Measurements from ENCODE around the gene TEX9. TPM values are rescaled to one million over a fixed set of nuclear protein-coding genes. Genes with fewer than 3 reads are reported as not detected.
A peak's percentile ranks its signal among the peaks of the same experiment; 100 is the strongest.

TEX9 gene
- total RNA-seq, 1 experiment from 2014 or later: 6.3 TPM

DNA sequence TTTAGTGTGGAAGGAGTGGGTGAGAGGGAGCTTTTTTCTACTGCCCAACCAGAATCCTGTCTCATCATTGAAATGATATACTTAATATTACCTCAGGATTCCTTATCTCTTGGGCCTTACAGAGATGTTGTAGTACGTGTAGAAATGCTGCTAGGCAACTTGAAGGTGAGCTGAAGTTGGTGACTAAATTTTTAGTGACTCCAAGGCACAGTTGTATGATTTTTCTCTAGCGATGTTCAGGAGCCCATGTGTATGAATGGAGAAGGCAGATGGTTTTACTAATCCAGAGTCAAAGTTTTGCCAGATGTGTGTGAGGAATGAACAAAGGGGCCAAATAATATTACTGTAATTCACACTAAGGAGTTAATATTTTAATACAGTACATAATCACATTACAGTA, 42.8 kb upstream of the TEX9 start:
- CTCF ChIA-PET: interaction anchor here (1.2 kb wide), 1 partner anchor 77 kb away, joined by 3 read pairs; no protein-coding TSS in a partner anchor
- TF ChIP-seq, protein P1, sequence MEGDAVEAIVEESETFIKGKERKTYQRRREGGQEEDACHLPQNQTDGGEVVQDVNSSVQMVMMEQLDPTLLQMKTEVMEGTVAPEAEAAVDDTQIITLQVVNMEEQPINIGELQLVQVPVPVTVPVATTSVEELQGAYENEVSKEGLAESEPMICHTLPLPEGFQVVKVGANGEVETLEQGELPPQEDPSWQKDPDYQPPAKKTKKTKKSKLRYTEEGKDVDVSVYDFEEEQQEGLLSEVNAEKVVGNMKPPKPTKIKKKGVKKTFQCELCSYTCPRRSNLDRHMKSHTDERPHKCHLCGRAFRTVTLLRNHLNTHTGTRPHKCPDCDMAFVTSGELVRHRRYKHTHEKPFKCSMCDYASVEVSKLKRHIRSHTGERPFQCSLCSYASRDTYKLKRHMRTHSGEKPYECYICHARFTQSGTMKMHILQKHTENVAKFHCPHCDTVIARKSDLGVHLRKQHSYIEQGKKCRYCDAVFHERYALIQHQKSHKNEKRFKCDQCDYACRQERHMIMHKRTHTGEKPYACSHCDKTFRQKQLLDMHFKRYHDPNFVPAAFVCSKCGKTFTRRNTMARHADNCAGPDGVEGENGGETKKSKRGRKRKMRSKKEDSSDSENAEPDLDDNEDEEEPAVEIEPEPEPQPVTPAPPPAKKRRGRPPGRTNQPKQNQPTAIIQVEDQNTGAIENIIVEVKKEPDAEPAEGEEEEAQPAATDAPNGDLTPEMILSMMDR (IDR thresholded peaks at IDR 0.05; ENCODE audit: unreplicated experiment): no peak
- Mint-ChIP-seq H3K4me3 (ENCODE audit: unreplicated experiment) (no peak overlapping the region), H3K9me3 (ENCODE audit: unreplicated experiment) (peaks cover 10% of the 10 kb centered on the region), H3K4me1 (ENCODE audit: insufficient read depth, unreplicated experiment) (peaks cover 33% of the 10 kb centered on the region), H3K36me3 (ENCODE audit: insufficient read depth, unreplicated experiment) (no peaks in the 10 kb centered on the region), H3K27ac (ENCODE audit: low read depth, unreplicated experiment) (no peak overlapping the region), H3K27me3 (ENCODE audit: insufficient read depth, unreplicated experiment) (no peaks in the 10 kb centered on the region)
- no peak for DNase-seq (ENCODE audit: unreplicated experiment)
- POLR2A ChIA-PET: no interaction called here
- intact Hi-C loops (cut with micrococcal nuclease): no loop called here
- no TSS peak for BruUV-seq (replicated peaks)

DNA sequence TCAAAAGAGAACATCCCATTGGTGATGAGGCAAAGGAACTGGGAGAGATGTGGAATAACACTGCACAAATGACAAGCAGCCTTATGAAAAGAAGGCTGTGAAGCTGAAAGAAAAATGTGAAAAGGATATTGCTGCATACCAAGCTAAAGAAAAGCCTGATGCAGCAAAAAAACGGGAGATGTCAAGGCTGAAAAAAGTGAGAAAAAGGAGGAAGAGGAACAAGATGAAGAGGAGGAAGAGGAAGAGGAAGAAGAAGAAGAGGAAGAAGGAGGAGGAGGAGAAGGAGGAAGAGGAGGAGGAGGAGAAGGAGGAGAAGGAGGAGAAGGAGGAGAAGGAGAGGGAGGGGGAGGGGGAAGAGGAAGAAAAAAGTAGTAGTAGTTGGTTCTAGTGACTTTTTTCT, 41.8 kb upstream of the TEX9 start:
- CTCF ChIA-PET: interaction anchor here (0.5 to 0.9 kb wide), 2 partner anchors 78 to 110 kb away, joined by 3 read pairs; no protein-coding TSS in a partner anchor
- TF ChIP-seq, protein P1 (IDR thresholded peaks at IDR 0.05; ENCODE audit: unreplicated experiment): no peak
- DNase-seq (ENCODE audit: unreplicated experiment): no peak
- POLR2A ChIA-PET: interaction anchor here (0.9 kb wide), 1 partner anchor 72 kb away, joined by 3 read pairs; no protein-coding TSS in a partner anchor
- Mint-ChIP-seq H3K27ac (ENCODE audit: low read depth, unreplicated experiment) (no peak overlapping the region), H3K4me3 (ENCODE audit: unreplicated experiment) (no peak overlapping the region), H3K4me1 (ENCODE audit: insufficient read depth, unreplicated experiment) (peaks cover 36% of the 10 kb centered on the region), H3K9me3 (ENCODE audit: unreplicated experiment) (peaks cover under 1% of the 10 kb centered on the region), H3K36me3 (ENCODE audit: insufficient read depth, unreplicated experiment) (no peaks in the 10 kb centered on the region), H3K27me3 (ENCODE audit: insufficient read depth, unreplicated experiment) (no peaks in the 10 kb centered on the region)
- no TSS peak for BruUV-seq (replicated peaks)
- intact Hi-C loops (cut with micrococcal nuclease): no loop called here

DNA sequence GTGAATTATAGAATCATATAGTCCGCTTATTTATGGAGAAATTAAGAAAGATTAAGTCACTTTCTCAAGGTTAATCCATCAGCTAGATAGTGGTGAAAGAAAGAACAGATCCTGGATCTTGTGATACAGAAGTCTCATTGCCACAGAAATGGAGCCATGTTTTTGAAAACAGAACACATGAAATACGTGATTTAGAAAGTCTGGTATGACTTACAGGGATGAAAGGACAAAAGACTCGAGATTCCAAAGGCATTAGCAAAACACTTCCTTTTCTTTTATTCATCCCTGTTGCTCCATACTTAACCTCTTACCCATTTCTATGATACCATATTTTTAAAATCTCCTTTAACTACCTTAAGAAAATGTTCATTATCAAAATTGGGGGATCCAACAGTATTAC, 40.0 kb upstream of the TEX9 start:
- peak; percentile 22 for DNase-seq (ENCODE audit: unreplicated experiment)
- no TSS peak for BruUV-seq (replicated peaks)
- Mint-ChIP-seq H3K36me3 (ENCODE audit: insufficient read depth, unreplicated experiment) (peaks cover 7% of the 10 kb centered on the region), H3K4me3 (ENCODE audit: unreplicated experiment) (no peak overlapping the region), H3K9me3 (ENCODE audit: unreplicated experiment) (peaks cover 9% of the 10 kb centered on the region), H3K4me1 (ENCODE audit: insufficient read depth, unreplicated experiment) (peaks cover 46% of the 10 kb centered on the region), H3K27me3 (ENCODE audit: insufficient read depth, unreplicated experiment) (no peaks in the 10 kb centered on the region), H3K27ac (ENCODE audit: low read depth, unreplicated experiment) (no peak overlapping the region)
- TF ChIP-seq, protein P1 (IDR thresholded peaks at IDR 0.05; ENCODE audit: unreplicated experiment): no peak
- ChIA-PET CTCF (no interaction called here), POLR2A (no interaction called here)
- intact Hi-C loops (cut with micrococcal nuclease): no loop called here

DNA sequence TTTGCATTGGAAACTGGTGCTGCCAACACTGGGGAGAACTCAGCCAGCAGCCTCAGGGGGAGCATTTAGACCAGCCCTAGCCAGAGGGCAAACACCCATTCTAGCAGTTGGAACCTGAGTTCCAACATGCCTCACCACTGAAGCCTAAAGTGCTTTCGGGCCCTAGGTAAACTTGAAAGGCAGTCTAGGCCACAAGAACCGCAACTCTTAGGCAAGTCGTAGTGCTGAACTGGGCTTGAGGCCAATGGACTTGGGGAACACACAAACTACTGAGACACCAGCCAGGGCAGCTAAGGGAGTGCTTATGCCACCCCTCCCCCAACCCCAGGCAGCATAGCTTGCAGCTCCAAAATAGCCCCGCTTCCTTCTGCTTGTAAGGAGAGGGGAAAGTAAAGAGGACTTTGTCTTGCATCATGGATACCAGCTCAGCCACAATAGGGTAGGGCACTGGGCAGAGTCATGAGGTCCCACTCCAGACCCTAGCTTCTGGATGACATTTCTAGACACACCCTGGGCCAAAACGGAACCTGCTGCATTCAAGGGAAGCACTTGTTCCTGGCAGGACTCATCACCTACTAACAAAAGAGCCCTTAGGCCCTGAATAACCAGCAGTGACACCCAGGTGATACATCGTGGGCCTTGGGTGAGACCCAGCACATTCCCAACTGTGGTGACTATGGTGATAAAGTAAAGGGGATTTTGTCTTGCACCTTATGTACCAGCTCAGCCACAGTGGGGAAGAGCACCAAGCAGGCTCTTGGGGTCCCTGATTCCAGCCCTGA, 37.3 kb upstream of the TEX9 start:
- H3K36me3 Mint-ChIP-seq (ENCODE audit: insufficient read depth, unreplicated experiment): peaks cover 12% of the 10 kb centered on the region
- TF ChIP-seq, protein P1 (IDR thresholded peaks at IDR 0.05; ENCODE audit: unreplicated experiment): no peak
- peak; percentile 98 for DNase-seq (ENCODE audit: unreplicated experiment)
- intact Hi-C loops (cut with micrococcal nuclease): loop anchor here (2.0 kb wide), 1 partner anchor 79 kb away; no protein-coding TSS in a partner anchor
- CTCF ChIA-PET: interaction anchor here (0.6 to 1.1 kb wide), 5 partner anchors 12 to 82 kb away, joined by 3 to 5 read pairs (median 3); no protein-coding TSS in a partner anchor
- peak overlapping the region; percentile 64 for H3K27ac Mint-ChIP-seq (ENCODE audit: low read depth, unreplicated experiment)
- POLR2A ChIA-PET: interaction anchor here (0.6 to 2.2 kb wide), 8 partner anchors 10 to 40 kb away, joined by 3 to 17 read pairs (median 5); partner anchors contain the start of gene TEX9
- H3K4me3 Mint-ChIP-seq (ENCODE audit: unreplicated experiment): peak overlapping the region; percentile 60
- BruUV-seq (replicated peaks): no TSS peak
- peaks cover 38% of the 10 kb centered on the region for H3K4me1 Mint-ChIP-seq (ENCODE audit: insufficient read depth, unreplicated experiment)
- H3K27me3 Mint-ChIP-seq (ENCODE audit: insufficient read depth, unreplicated experiment): no peaks in the 10 kb centered on the region
- H3K9me3 Mint-ChIP-seq (ENCODE audit: unreplicated experiment): peaks cover 16% of the 10 kb centered on the region
